Measurements from ENCODE around the gene RUNX1. TPM values are rescaled to one million over a fixed set of nuclear protein-coding genes. Genes with fewer than 3 reads are reported as not detected.

The RUNX1 gene
- total and polyA plus RNA-seq, 7 donors: 8.7 to 230 (median 30.1) TPM

GRCh38 chr21:34999397-34999941 lies 49.6 kb downstream of the RUNX1 start:
- Histone ChIP-seq H3K27ac (peak overlapping the region; percentile 44), H3K4me1 (peaks cover 28% of the 10 kb centered on the region)
- WGBS, 3 donors: 29 to 57% (median 39%) methylated on average over 10 of the region's 10 CpGs

GRCh38 chr21:34998176-34998575 lies 50.9 kb downstream of the RUNX1 start:
- no peak for DNase-seq
- Histone ChIP-seq H3K4me3 (no peak overlapping the region), H3K9me3 (no peaks in the 10 kb centered on the region), H3K4me1 (peaks cover 28% of the 10 kb centered on the region), H3K27ac (no peak overlapping the region), H3K27me3 (ENCODE audit: insufficient read depth in 3 of 3, low read length in 2 of 3) (no peaks in the 10 kb centered on the region), H3K36me3 (ENCODE audit: insufficient read depth in 1 of 2, low read depth in 1 of 2) (peaks cover 0 to 1% of the 10 kb centered on the region in 2 donors)
- no peak for TF ChIP-seq CTCF (IDR thresholded peaks at IDR 0.05)
- WGBS, 3 donors: 75 to 81% (median 79%) methylated on average over 5 of the region's 5 CpGs
- no peak for ATAC-seq
- intact Hi-C loops (cut with DNase I): no loop called here

More at GRCh38 chr21:34999397-34999941, 49.6 kb downstream of the RUNX1 start:
- peak; percentile 23 to 54 (median 38) for ATAC-seq
- peaks cover 0 to 13% of the 10 kb centered on the region in 2 donors for H3K36me3 ChIP-seq (ENCODE audit: insufficient read depth in 1 of 2, low read depth in 1 of 2)
- DNase-seq: no peak
- H3K27me3 ChIP-seq (ENCODE audit: insufficient read depth in 3 of 3, low read length in 2 of 3): no peaks in the 10 kb centered on the region
- no peak overlapping the region for H3K4me3 ChIP-seq
- intact Hi-C loops (cut with DNase I): no loop called here
- H3K9me3 ChIP-seq: no peaks in the 10 kb centered on the region
- no peak for TF ChIP-seq CTCF (IDR thresholded peaks at IDR 0.05)

- no peak overlapping the region for H3K4me3 ChIP-seq
- peak in 2 of 4 donors; percentile 22 to 40 for ATAC-seq
- no peaks in the 10 kb centered on the region for H3K9me3 ChIP-seq
- WGBS, 3 donors: 16 to 22% (median 21%) methylated on average over 4 of the region's 4 CpGs
- H3K27ac ChIP-seq: no peak overlapping the region
- peaks cover 28% of the 10 kb centered on the region for H3K4me1 ChIP-seq
- DNase-seq: no peak
- H3K27me3 ChIP-seq (ENCODE audit: insufficient read depth in 3 of 3, low read length in 2 of 3): no peaks in the 10 kb centered on the region
- TF ChIP-seq CTCF (IDR thresholded peaks at IDR 0.05): no peak
- intact Hi-C loops (cut with DNase I): no loop called here
- no peaks in the 10 kb centered on the region for H3K36me3 ChIP-seq (ENCODE audit: insufficient read depth in 1 of 2, low read depth in 1 of 2)
These were observed 51.8 kb downstream of the RUNX1 start for GRCh38 chr21:34997294-34997693.

GRCh38 chr21:34996304-34997101 lies 52.6 kb downstream of the RUNX1 start:
- no peak for TF ChIP-seq CTCF (IDR thresholded peaks at IDR 0.05)
- DNase-seq (peak in 1 of 2 donors; percentile 60), ATAC-seq (no peak)
- no peaks in the 10 kb centered on the region for H3K9me3 ChIP-seq
- peaks cover 28% of the 10 kb centered on the region for H3K4me1 ChIP-seq
- H3K27me3 ChIP-seq (ENCODE audit: insufficient read depth in 3 of 3, low read length in 2 of 3): no peaks in the 10 kb centered on the region
- no peak overlapping the region for H3K27ac ChIP-seq
- H3K36me3 ChIP-seq (ENCODE audit: insufficient read depth in 1 of 2, low read depth in 1 of 2): no peaks in the 10 kb centered on the region
- intact Hi-C loops (cut with DNase I): no loop called here
- H3K4me3 ChIP-seq: no peak overlapping the region
- WGBS, 3 donors: 46 to 69% (median 57%) methylated on average over 8 of the region's 8 CpGs

Measured in psoas muscle (tissue), 8 donors.